ENCODE results near the gene TASOR. TPM values are rescaled to one million over a fixed set of nuclear protein-coding genes. Genes with fewer than 3 reads are reported as not detected.

The TASOR gene
- total RNA-seq, 2 experiments from 2014 or later = 50.5 TPM

- Mint-ChIP-seq H3K27me3 (no peaks in the 10 kb centered on the region), H3K4me1 (peaks cover 26% of the 10 kb centered on the region), H3K36me3 (peaks cover 75% of the 10 kb centered on the region), H3K9me3 (peaks cover 8% of the 10 kb centered on the region), H3K27ac (peak overlapping the region; percentile 34), H3K4me3 (no peak overlapping the region)
- DNase-seq = no peak
Observed at GRCh38 chr3:56655709-56656108, 27.4 kb downstream of the TASOR start.

- peaks cover 68% of the 10 kb centered on the region for H3K36me3 Mint-ChIP-seq
- no peak for DNase-seq
- H3K4me3 Mint-ChIP-seq = no peak overlapping the region
- peaks cover 30% of the 10 kb centered on the region for H3K4me1 Mint-ChIP-seq
- no peaks in the 10 kb centered on the region for H3K27me3 Mint-ChIP-seq
- H3K27ac Mint-ChIP-seq = no peak overlapping the region
- peaks cover 8% of the 10 kb centered on the region for H3K9me3 Mint-ChIP-seq
Observed at GRCh38 chr3:56654460-56654859, 28.6 kb downstream of the TASOR start.

GRCh38 chr3:56645407-56645806, 37.7 kb downstream of the TASOR start:
- Mint-ChIP-seq H3K36me3 (peaks cover 33% of the 10 kb centered on the region), H3K27ac (no peak overlapping the region), H3K9me3 (no peaks in the 10 kb centered on the region), H3K4me1 (peaks cover 26% of the 10 kb centered on the region), H3K4me3 (no peak overlapping the region), H3K27me3 (no peaks in the 10 kb centered on the region)
- no peak for DNase-seq

DNA sequence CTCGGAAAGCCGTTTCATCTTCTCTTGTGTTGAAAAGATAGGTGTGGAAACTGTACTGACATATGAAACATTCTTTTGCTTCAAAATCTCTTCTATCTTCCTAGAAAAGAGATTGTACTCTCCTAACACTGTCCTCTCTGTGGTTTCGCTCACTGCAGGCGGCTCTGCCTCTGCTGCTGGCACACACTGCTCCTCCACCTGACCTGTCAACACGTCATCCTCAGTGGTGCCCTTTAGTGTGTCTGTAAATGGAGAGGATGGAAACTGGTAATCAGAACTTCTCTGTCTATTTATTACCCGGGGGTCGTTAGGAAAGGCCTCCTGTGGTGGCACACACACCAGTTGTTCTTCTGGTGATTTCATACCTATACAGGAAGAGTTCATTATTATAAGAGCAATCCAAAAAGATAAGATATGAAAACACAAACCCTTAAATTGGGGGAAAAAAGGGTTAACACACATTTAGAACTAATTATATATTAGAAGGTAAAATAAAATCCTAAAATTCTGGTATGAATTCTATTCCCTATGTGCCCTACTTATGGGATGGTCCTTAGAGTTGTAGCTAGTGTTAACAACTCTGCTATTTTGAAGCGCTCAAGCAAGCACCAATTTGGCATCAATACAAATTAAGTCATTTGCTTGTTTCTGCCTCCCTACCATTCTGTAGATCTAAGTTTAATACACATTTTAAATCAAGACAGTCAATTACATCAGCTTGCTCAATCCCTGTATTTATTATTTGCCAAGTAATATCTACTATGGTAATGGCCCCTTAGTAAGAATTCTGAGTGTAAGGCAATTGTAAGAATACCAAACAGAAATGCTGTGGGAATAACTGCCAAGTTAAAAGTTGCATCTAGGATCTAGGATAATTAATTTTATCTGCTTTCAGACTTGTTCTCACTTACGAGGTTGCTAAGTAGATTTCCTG, 49.2 kb downstream of the TASOR start:
- Mint-ChIP-seq H3K36me3 (peaks cover 18% of the 10 kb centered on the region), H3K4me3 (no peak overlapping the region), H3K27ac (no peak overlapping the region), H3K9me3 (no peaks in the 10 kb centered on the region), H3K27me3 (no peaks in the 10 kb centered on the region), H3K4me1 (peaks cover 7% of the 10 kb centered on the region)
- DNase-seq = no peak

Other genes with a start within 250 kb of the TASOR start
- gene ERC2, start 214.8 kb downstream of the TASOR start, total RNA-seq = not detected
- 10 to 100 TPM; 31.0 to 32.9 TPM for gene CCDC66, start 126.1 kb downstream of the TASOR start, total RNA-seq
- gene ARHGEF3, start 118.7 kb upstream of the TASOR start, total RNA-seq = 10 to 100 TPM; 81.2 to 88.2 TPM